Left colon (tissue), 2 donors: ENCODE data around the gene GPR156. TPM values are rescaled to one million over a fixed set of nuclear protein-coding genes. Genes with fewer than 3 reads are reported as not detected.
"Not testable (repeated sequence)": the region's sequence is repeated elsewhere in the genome, so short reads cannot be mapped to it uniquely, and the experiment has no call there.

Source experiments
- ATAC-seq: fragments of 200-7000 bp; cut with Tn5 transposase; one replicate; pipeline ENCODE4 v1.9.1; 2020; ENCODE audit warnings: mild to moderate bottlenecking, moderate library complexity
- DNase-seq, 2 donors: peaks; one replicate each; pipeline ENCODE4 v3.0.0-alpha.2; 2020
- intact Hi-C, 2 donors: fragments of 100-400 bp; cut with DNase I in 1 of 2; cut with micrococcal nuclease in 1 of 2; formaldehyde crosslinking; loops; one replicate each; pipeline versions ENCODE4 v1.11.2 to v1.14.0; 2022; cut with DNase I, micrococcal nuclease
- total RNA-seq, 2 donors: library from RNA; stranded (reverse); fragmentation: NEBNext Ultra II Directional; extraction: Animal tissue kit (Norgen Biotek cat#: 25700); gene quantifications; one replicate each; pipeline ENCODE4 v1.2.1, GENCODE V29; 2021
- donor health status: DM: no; HTN: no; CAD: no.
- donor health status: DM: yes; HTN: yes; CAD: no.

The GPR156 gene
- total RNA-seq, 2 donors from 2014 or later, result 0.22 TPM; not detected in 1

DNA sequence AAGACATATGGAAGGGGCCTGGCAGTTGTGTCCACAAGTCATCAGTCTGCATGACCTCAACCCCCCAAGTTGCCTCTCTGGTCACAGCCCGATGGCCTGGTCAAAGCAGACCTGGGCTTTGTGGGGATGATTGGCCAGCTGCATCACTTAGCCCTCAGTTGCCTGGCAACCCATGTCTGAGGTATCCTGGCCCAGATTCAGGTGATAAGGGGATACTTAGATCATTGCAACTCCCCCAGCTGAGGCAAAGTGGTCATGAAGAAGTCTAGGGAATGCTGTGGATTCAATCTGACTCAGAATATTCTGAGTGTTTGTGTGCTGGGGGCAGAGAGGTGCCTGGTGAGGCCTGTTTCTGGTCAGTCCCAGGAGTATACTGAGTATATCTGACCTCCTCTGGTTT, 5.0 kb downstream of the GPR156 start:
- no peak for ATAC-seq
- intact Hi-C loops, result no loop called here
- no peak for DNase-seq

DNA sequence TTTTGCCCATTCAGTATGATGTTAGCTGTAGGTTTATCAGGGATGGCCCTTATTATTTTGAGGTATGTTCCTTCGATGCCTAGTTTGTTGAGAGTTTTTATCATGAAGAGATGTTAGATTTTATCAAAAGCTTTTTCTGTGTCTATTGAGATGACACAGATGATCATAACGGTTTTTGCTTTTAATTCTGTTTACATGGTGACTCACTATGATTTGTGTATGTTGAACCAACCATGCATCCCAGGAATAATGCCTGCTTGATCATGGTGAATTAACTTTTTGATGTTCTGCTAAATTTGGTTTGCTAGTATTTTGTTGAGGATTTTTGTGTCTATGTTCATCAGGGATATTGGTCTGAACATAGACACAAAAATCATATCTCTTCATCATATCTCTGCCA, 8.3 kb downstream of the GPR156 start:
- ATAC-seq, result no peak
- no peak for DNase-seq
- intact Hi-C loops, result no loop called here

DNA sequence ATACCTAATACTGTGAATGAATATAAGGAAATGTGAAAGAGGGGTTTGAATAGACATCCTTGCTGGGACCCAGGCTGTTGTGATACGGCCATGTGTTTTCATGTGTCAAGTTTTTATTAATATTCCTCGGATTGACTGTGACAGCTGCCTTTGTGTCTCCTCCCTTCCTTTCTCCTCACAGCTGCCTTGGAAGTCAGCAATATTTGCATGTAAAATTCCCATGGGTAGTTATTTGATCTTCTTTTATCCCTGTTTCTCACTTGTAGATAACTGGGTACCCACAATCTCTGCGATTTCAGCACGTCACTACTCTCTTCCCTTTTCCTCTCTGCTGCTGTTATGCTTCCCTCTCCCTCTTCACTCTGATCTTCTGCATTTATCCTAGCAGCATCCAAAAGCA, 9.4 kb downstream of the GPR156 start:
- intact Hi-C loops, result no loop called here
- DNase-seq (no peak), ATAC-seq (no peak)

DNA sequence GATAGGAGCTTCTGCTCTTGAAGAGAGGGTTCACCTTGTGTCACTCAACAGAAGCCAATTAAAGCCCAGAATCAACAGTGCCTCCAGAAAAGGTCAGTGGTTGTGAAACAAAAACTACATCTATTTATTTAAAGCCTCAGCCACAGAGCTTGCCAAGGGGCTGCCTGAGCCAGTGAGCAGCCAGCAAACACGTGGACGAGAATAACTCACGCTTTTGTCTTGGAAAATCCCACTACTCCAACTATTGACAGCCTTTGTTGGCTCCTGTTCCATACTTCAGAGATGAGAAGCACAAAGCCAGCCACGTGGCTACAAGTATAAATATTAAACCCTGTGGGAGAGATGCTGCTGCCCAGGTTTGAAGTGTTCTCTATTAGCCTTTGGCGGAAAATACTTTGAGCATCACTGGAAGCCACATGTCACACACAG, 10.3 kb downstream of the GPR156 start:
- peak; percentile 11 to 45 for DNase-seq
- intact Hi-C loops, result no loop called here
- ATAC-seq, result no peak

- no peak for ATAC-seq
- DNase-seq, result no peak
- intact Hi-C loops, result no loop called here
These were observed 12.7 kb downstream of the GPR156 start for GRCh38 chr3:120272286-120272685.

DNA sequence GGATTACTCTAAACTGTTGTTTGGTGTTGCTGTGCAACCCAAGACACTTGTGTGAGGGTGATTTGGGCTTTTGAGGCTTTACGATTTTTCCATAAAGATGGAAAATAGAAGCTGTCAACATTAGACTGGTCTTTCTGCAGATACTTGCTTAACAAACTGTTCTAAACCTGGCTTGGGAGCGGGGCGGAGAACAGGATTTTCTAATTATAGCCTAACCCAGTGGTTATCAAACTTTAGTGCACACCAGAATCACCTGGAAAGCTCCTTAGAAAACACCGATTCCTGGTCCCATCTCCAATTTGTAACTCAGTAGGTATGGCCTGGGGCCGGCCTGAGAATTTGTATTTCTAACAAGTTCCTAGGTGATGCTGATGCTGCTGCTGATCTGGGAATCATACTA, 19.0 kb downstream of the GPR156 start:
- intact Hi-C loops, result no loop called here
- DNase-seq (no peak), ATAC-seq (no peak)

GRCh38 chr3:120264963-120265362, 20.1 kb downstream of the GPR156 start:
- intact Hi-C loops, result no loop called here
- DNase-seq, result no peak

GRCh38 chr3:120263792-120264191, 21.2 kb downstream of the GPR156 start:
- no peak for ATAC-seq
- intact Hi-C loops, result no loop called here
- DNase-seq, result no peak

More at GRCh38 chr3:120264963-120265362, 20.1 kb downstream of the GPR156 start:
- ATAC-seq, result no peak

DNA sequence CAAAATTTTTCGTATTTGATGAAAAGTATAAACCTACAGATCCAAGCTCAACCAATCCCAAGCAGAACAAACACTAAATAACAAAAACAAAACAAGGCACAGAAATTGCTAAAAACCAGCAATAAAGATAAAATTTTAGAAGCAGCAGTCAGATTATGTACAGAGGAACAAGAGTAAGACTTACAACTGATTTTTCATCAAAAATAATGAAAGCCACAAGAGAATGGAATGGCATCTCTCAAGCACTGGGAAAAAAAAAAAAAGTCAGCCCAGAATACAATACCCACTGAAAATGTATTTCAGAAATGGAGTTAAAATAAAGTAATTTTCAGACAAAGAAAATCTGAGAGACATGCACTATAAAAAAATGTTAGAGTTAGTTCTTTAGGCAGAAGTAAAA, 27.0 kb downstream of the GPR156 start:
- ATAC-seq (no peak), DNase-seq (no peak)
- intact Hi-C loops, result no loop called here

- intact Hi-C loops, result loop anchor here in 1 of 2 donors (2.0 kb wide), 2 partner anchors 171 to 315 kb away; no protein-coding TSS in a partner anchor
- DNase-seq (no peak), ATAC-seq (no peak)
These were observed 39.6 kb downstream of the GPR156 start for GRCh38 chr3:120245386-120245785.

- peak; percentile 42 for ATAC-seq
- no peak for DNase-seq
- intact Hi-C loops, result loop anchor here in 1 of 2 donors (2.0 kb wide), 2 partner anchors 172 to 316 kb away; no protein-coding TSS in a partner anchor
These were observed 40.2 kb downstream of the GPR156 start for GRCh38 chr3:120244834-120245225.

- no peak for DNase-seq
- intact Hi-C loops, result no loop called here
These were observed 45.4 kb downstream of the GPR156 start for GRCh38 chr3:120239644-120240043.

GRCh38 chr3:120227710-120228347, 57.2 kb downstream of the GPR156 start:
- peak; percentile 22 for ATAC-seq
- intact Hi-C loops, result no loop called here
- DNase-seq, result no peak

More at GRCh38 chr3:120239644-120240043, 45.4 kb downstream of the GPR156 start:
- no peak for ATAC-seq

- DNase-seq, result no peak
- intact Hi-C loops, result no loop called here
- no peak for ATAC-seq
These were observed 60.8 kb downstream of the GPR156 start for GRCh38 chr3:120224237-120224636.

- DNase-seq, result no peak
- ATAC-seq, result no peak
- intact Hi-C loops, result no loop called here
These were observed 66.0 kb downstream of the GPR156 start for GRCh38 chr3:120218981-120219380.

- intact Hi-C loops, DNase-seq, ATAC-seq: not testable (repeated sequence)
These were observed 68.4 kb downstream of the GPR156 start for GRCh38 chr3:120216633-120217032.

- no peak for DNase-seq
- no peak for ATAC-seq
- intact Hi-C loops, result no loop called here
These were observed 70.8 kb downstream of the GPR156 start for GRCh38 chr3:120214176-120214575.

DNA sequence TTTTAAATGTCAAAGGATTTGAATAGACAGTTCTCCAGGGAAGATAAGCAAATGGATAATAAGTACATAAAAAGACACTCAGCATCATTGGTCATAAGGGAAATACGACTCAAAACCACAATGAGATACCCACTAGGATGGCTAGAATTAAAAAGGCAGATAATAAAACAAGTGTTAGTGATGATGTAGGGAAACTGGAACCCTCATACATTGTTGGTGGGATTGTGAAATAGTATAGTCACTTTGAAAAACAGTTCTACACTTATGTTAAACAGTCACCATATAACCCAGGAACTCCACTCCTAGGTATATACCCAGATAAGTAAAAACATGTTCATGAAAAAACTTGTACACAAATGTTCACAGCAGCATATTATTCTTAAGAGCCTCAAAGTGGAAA, 72.5 kb downstream of the GPR156 start:
- intact Hi-C loops, result no loop called here
- no peak for ATAC-seq
- no peak for DNase-seq

GRCh38 chr3:120209425-120209824, 75.6 kb downstream of the GPR156 start:
- ATAC-seq (no peak), DNase-seq (no peak)
- intact Hi-C loops, result no loop called here

DNA sequence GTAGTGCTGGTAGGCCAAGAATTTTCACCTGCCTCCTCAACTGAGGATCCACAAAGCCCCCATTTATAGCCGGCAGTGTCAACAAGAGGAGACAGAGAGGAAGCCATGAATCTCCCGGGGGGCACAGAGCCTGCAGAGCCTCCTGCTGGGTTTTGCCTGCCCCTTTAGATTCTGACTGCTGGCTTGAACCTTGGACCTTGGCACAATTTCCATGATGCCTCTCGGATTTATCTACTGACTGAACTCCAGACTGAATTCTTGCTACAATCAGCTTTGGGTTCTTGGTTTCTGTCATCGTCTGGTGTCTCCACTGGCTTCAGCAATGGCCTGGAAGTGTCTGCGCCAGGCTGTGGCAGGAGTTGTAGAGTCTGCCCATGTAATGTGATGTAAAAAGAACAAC, 80.7 kb downstream of the GPR156 start:
- intact Hi-C loops, result no loop called here
- DNase-seq (no peak), ATAC-seq (no peak)

GRCh38 chr3:120203621-120204020, 81.4 kb downstream of the GPR156 start:
- DNase-seq (no peak), ATAC-seq (no peak)
- intact Hi-C loops, result no loop called here
